ENCODE results near the gene CAMTA1. TPM values are rescaled to one million over a fixed set of nuclear protein-coding genes. Genes with fewer than 3 reads are reported as not detected.

CAMTA1 gene
- polyA plus RNA-seq, 1 donor from 2014 or later = 162 TPM

DNA sequence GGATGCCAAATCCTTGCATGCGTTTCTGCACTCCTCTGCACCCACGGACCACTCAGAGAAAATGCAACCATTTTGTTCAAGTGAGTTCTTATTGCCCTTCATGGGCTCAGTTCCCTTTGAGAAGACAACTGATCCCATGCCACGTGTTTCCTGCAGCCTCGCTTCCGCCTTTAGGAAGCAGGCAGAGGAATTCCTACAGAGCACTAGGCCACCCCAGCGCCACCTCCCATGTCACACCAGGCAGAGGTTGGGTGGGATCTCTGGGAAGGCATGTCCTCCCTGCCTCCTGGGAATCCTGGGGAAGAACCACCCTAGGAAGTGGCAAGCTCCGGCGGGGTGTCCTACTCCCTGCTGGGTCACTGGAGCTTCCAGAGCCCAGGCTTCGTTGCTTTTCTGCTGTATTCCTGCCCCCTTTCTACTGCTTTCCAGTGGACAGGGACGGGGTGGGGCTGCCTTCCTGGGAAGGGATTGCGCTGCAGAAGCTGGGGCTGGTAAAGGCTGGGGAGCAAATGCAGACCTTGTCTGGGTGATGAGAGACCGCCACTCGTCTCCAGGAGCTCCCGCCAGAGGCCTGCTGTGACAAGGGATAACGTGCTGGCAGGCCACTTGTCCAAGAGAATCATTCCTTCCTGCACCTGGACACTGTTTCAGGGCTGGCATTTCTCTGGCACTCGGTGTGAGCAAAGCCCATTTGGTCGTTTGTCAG, 507.6 kb downstream of the CAMTA1 start:
- TF ChIP-seq RAD21 (conservative IDR thresholded peaks at IDR 0.05) = no peak
- no peak for TF ChIP-seq TAF1 (IDR thresholded peaks at IDR 0.05; ENCODE audit: low read depth)
- no peak for TF ChIP-seq MXI1 (conservative IDR thresholded peaks at IDR 0.05; ENCODE audit: poor library complexity, severe bottlenecking)
- TF ChIP-seq POLR2AphosphoS5 (IDR thresholded peaks at IDR 0.05) = no peak
- Histone ChIP-seq H4K20me1 (ENCODE audit: insufficient read depth) (no peaks in the 10 kb centered on the region), H3F3A (ENCODE audit: insufficient read depth, low read length, poor library complexity, severe bottlenecking) (no peaks in the 10 kb centered on the region), H3K79me2 (replicated peaks; ENCODE audit: insufficient read depth, low read length) (no peaks in the 10 kb centered on the region), H3K27ac (ENCODE audit: low read length) (no peak overlapping the region), H3K9me3 (ENCODE audit: low read length) (no peaks in the 10 kb centered on the region), H3K36me3 (ENCODE audit: insufficient read depth, low read length) (no peaks in the 10 kb centered on the region), H3K27me3 (ENCODE audit: insufficient read depth, low read depth, low read length) (no peaks in the 10 kb centered on the region), H3K9ac (ENCODE audit: low read length) (no peak overlapping the region), H3K4me2 (ENCODE audit: low read length) (no peak overlapping the region), H3K9me2 (ENCODE audit: insufficient read depth, low read length) (no peaks in the 10 kb centered on the region), H2AFZ (ENCODE audit: low read depth, low read length) (no peak overlapping the region), H3K4me3 (ENCODE audit: low read length) (no peak overlapping the region)

- Histone ChIP-seq H3F3A (ENCODE audit: insufficient read depth, low read length, poor library complexity, severe bottlenecking) (no peaks in the 10 kb centered on the region), H3K27me3 (ENCODE audit: insufficient read depth, low read depth, low read length) (no peaks in the 10 kb centered on the region), H3K4me2 (ENCODE audit: low read length) (no peak overlapping the region), H3K9me3 (ENCODE audit: low read length) (no peaks in the 10 kb centered on the region), H3K36me3 (ENCODE audit: insufficient read depth, low read length) (no peaks in the 10 kb centered on the region), H3K4me3 (ENCODE audit: low read length) (no peak overlapping the region), H3K9ac (ENCODE audit: low read length) (no peak overlapping the region), H2AFZ (ENCODE audit: low read depth, low read length) (no peak overlapping the region), H3K9me2 (ENCODE audit: insufficient read depth, low read length) (no peaks in the 10 kb centered on the region), H3K27ac (ENCODE audit: low read length) (no peak overlapping the region), H4K20me1 (ENCODE audit: insufficient read depth) (no peaks in the 10 kb centered on the region), H3K79me2 (replicated peaks; ENCODE audit: insufficient read depth, low read length) (no peaks in the 10 kb centered on the region)
- TF ChIP-seq SMC3 (conservative IDR thresholded peaks at IDR 0.05; ENCODE audit: poor library complexity) (no peak), POLR2AphosphoS5 (IDR thresholded peaks at IDR 0.05) (no peak)
Observed at GRCh38 chr1:7293702-7294629, 508.7 kb downstream of the CAMTA1 start.

DNA sequence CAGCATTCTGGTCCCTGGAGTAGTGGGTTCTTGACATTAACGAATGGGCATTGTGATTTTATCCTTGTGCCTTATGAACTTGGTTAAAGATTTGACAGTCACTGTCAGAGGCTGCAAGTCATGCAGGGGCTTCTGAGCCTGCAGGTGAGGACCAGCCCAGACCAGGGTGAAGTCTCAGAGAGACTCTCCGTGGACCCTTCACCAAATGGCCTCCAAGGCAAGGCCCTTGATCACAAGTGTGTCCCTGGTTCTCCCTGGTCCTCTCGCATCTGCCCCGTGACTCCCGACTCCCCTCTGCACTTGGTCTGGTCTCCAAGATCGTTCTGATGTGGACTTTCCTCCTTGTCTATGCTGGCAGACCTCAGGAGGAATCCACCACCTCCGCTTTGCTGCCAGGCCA, 509.4 kb downstream of the CAMTA1 start:
- Histone ChIP-seq H4K20me1 (ENCODE audit: insufficient read depth) (no peaks in the 10 kb centered on the region), H3K9ac (ENCODE audit: low read length) (no peak overlapping the region), H3K27ac (ENCODE audit: low read length) (no peak overlapping the region), H3K9me2 (ENCODE audit: insufficient read depth, low read length) (no peaks in the 10 kb centered on the region), H3K4me2 (ENCODE audit: low read length) (no peak overlapping the region), H3K9me3 (ENCODE audit: low read length) (no peaks in the 10 kb centered on the region), H3K27me3 (ENCODE audit: insufficient read depth, low read depth, low read length) (no peaks in the 10 kb centered on the region), H2AFZ (ENCODE audit: low read depth, low read length) (no peak overlapping the region), H3K36me3 (ENCODE audit: insufficient read depth, low read length) (no peaks in the 10 kb centered on the region), H3K79me2 (replicated peaks; ENCODE audit: insufficient read depth, low read length) (no peaks in the 10 kb centered on the region), H3K4me3 (ENCODE audit: low read length) (no peak overlapping the region), H3F3A (ENCODE audit: insufficient read depth, low read length, poor library complexity, severe bottlenecking) (no peaks in the 10 kb centered on the region)
- TF ChIP-seq TAF1 (IDR thresholded peaks at IDR 0.05; ENCODE audit: low read depth) (no peak), EP300 (conservative IDR thresholded peaks at IDR 0.05; ENCODE audit: poor library complexity, severe bottlenecking) (no peak), CTCF (IDR thresholded peaks at IDR 0.05; ENCODE audit: poor library complexity, severe bottlenecking) (no peak), RAD21 (conservative IDR thresholded peaks at IDR 0.05) (no peak), MXI1 (conservative IDR thresholded peaks at IDR 0.05; ENCODE audit: poor library complexity, severe bottlenecking) (no peak)

Data from neural cell (in vitro differentiated cells).